OCI-LY7 (cell line): ENCODE results near the gene RAB3IL1.

Source experiments
- EZH2phosphoT487 ChIP-seq: fragments of 200-600 bp; sonication (generic); IDR thresholded peaks from 2 replicates; pipeline ENCODE4 v1.6.1; 2018; ENCODE audit warnings: low read depth, borderline replicate concordance, mild to moderate bottlenecking, mixed run types, antibody characterized with exemption, low read length, moderate library complexity, mixed read lengths
- TF ChIP-seq, protein P1 (sequence below): fragments of 200-600 bp; sonication (generic); conservative IDR thresholded peaks from 2 replicates; pipeline ENCODE4 v1.5.1; 2014; ENCODE audit warnings: mild to moderate bottlenecking, antibody characterized with exemption, low read length, moderate library complexity, mixed read lengths

DNA sequence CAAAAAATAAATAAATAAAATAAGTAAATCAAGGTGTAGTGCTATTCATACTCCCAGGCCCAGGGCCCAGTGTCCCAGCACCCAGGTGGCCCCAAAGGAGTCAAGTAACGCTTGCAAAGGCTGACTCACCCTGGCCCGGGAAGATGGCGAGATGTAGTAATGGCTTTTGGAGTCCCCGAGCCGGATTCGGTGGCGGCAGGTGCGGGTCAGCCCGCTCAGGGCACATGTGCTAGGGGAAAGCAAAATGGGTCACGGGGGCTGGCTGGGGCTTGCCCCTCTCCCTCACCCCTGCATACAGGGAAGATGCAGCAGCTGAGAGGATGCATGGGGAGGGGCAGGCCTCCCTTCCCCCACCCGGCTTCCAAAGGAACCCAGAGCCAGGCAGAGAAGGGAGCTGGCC, 15.1 kb downstream of the RAB3IL1 start:
- TF ChIP-seq, protein P1, sequence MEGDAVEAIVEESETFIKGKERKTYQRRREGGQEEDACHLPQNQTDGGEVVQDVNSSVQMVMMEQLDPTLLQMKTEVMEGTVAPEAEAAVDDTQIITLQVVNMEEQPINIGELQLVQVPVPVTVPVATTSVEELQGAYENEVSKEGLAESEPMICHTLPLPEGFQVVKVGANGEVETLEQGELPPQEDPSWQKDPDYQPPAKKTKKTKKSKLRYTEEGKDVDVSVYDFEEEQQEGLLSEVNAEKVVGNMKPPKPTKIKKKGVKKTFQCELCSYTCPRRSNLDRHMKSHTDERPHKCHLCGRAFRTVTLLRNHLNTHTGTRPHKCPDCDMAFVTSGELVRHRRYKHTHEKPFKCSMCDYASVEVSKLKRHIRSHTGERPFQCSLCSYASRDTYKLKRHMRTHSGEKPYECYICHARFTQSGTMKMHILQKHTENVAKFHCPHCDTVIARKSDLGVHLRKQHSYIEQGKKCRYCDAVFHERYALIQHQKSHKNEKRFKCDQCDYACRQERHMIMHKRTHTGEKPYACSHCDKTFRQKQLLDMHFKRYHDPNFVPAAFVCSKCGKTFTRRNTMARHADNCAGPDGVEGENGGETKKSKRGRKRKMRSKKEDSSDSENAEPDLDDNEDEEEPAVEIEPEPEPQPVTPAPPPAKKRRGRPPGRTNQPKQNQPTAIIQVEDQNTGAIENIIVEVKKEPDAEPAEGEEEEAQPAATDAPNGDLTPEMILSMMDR: no peak
- TF ChIP-seq EZH2phosphoT487: no peak
